ENCODE data around the gene PRKCH.
"Not testable (repeated sequence)": the region's sequence is repeated elsewhere in the genome, so short reads cannot be mapped to it uniquely, and the experiment has no call there.

- not testable (repeated sequence) for TF ChIP-seq POLR2A, CTCF (IDR thresholded peaks at IDR 0.05)
Observed at GRCh38 chr14:61464539-61465320, 143.4 kb downstream of the PRKCH start.
